GM23248 (cell line): ENCODE data around the gene PRR29. TPM values are rescaled to one million over a fixed set of nuclear protein-coding genes. Genes with fewer than 3 reads are reported as not detected.

Experiments
- DNase-seq: peaks from one replicate; pipeline ENCODE4 v3.0.0-alpha.2; 2015
- H2AFZ ChIP-seq: fragments of 200-600 bp; sonication (generic); 2 replicates; pipeline ENCODE4 v1.6.1; 2016; ENCODE audit warnings: antibody characterized with exemption
- H3F3A ChIP-seq: fragments of 200-600 bp; sonication (generic); 2 replicates; pipeline ENCODE4 v1.6.1; 2016; ENCODE audit warnings: mild to moderate bottlenecking, antibody characterized with exemption, mixed run types; ENCODE audit not compliant: insufficient read depth
- H3K27ac ChIP-seq: fragments of 200-600 bp; sonication (generic); 2 replicates; pipeline ENCODE4 v1.5.1; 2016; ENCODE audit warnings: mild to moderate bottlenecking
- H3K27me3 ChIP-seq: fragments of 200-600 bp; sonication (generic); replicated peaks from 2 replicates; pipeline ENCODE4 v1.6.1; 2016; ENCODE audit warnings: mild to moderate bottlenecking; ENCODE audit not compliant: insufficient read depth
- H3K36me3 ChIP-seq: fragments of 200-600 bp; sonication (generic); 2 replicates; pipeline ENCODE4 v1.6.1; 2016; ENCODE audit warnings: low read depth, mild to moderate bottlenecking
- H3K4me1 ChIP-seq: fragments of 200-600 bp; sonication (generic); 2 replicates; pipeline ENCODE4 v1.6.1; 2016; ENCODE audit warnings: mild to moderate bottlenecking; ENCODE audit not compliant: insufficient read depth
- H3K4me2 ChIP-seq: fragments of 200-600 bp; sonication (generic); one replicate; pipeline ENCODE4 v1.6.1; 2016; ENCODE audit warnings: mild to moderate bottlenecking; ENCODE audit not compliant: unreplicated experiment
- H3K4me3 ChIP-seq: fragments of 200-600 bp; sonication (generic); 2 replicates; pipeline ENCODE4 v1.5.1; 2016; ENCODE audit warnings: mild to moderate bottlenecking
- H3K79me2 ChIP-seq: fragments of 200-600 bp; sonication (generic); 2 replicates; pipeline ENCODE4 v1.6.1; 2016; ENCODE audit warnings: mild to moderate bottlenecking; ENCODE audit not compliant: insufficient read depth
- H3K9ac ChIP-seq: fragments of 200-600 bp; sonication (generic); 2 replicates; pipeline ENCODE4 v1.6.1; 2016; ENCODE audit warnings: mild to moderate bottlenecking
- H3K9me2 ChIP-seq: fragments of 200-600 bp; sonication (generic); 2 replicates; pipeline ENCODE4 v1.6.1; 2016; ENCODE audit warnings: mixed run types, mild to moderate bottlenecking, moderate library complexity; ENCODE audit not compliant: insufficient read depth
- H3K9me3 ChIP-seq: fragments of 200-600 bp; sonication (generic); one replicate; pipeline ENCODE4 v1.6.1; 2017; ENCODE audit warnings: low read depth
- H4K20me1 ChIP-seq: fragments of 200-600 bp; sonication (generic); 2 replicates; pipeline ENCODE4 v1.6.0; 2016; ENCODE audit not compliant: insufficient read depth
- EZH2 ChIP-seq: fragments of 200-600 bp; sonication (generic); IDR thresholded peaks from 2 replicates; pipeline ENCODE4 v1.6.1; 2018; ENCODE audit warnings: antibody characterized with exemption, mild to moderate bottlenecking; ENCODE audit not compliant: insufficient read depth, poor library complexity, severe bottlenecking
- EZH2phosphoT487 ChIP-seq: fragments of 200-600 bp; sonication (generic); IDR thresholded peaks from 2 replicates; pipeline ENCODE4 v1.6.1; 2018; ENCODE audit warnings: antibody characterized with exemption, moderate library complexity, mild to moderate bottlenecking, low read depth; ENCODE audit not compliant: insufficient read depth
- WGBS, 2 experiments: methylation state at CpG; one replicate each; pipeline ENCODE4 v1.1.6; 2015 to 2017; ENCODE audit warnings: low lambda C conversion rate in 2 of 2, low coverage in 1 of 2; ENCODE audit errors: missing lambda C conversion rate in 2 of 2; 5-methylcytosine and 5-hydroxymethylcytosine counted together
- in situ Hi-C: fragments of 300-500 bp; cut with MboI; formaldehyde crosslinking; loops from 2 replicates; pipeline ENCODE4 v1.15.0; 2020
- polyA plus RNA-seq: library from polyadenylated mRNA; unstranded; fragments of >200 nt; fragmentation: Nextera tagmentation; extraction: Ambion mirVana; gene quantifications from 2 replicates; pipeline ENCODE4 v1.2.1, GENCODE V29; 2016
- total RNA-seq: library from RNA; depleted of rRNA; stranded (reverse); fragments of >200 nt; shearing (Covaris generic); gene quantifications from 2 replicates; pipeline ENCODE4 v1.2.3, GENCODE V29; 2014

Gene PRR29
- total and polyA plus RNA-seq, 2 experiments from 2014 or later: not detected

GRCh38 chr17:64020056-64020766, 22.1 kb downstream of the PRR29 start, which contains the start of gene ICAM2:
ICAM2 (minus strand) TSS chr17:64020633; CDS start chr17:64006691, 13,942 bp downstream.
- H3K79me2 ChIP-seq: no peaks in the 10 kb centered on the region
- no peaks in the 10 kb centered on the region for H3K27me3 ChIP-seq
- H3K4me1 ChIP-seq: no peaks in the 10 kb centered on the region
- no peaks in the 10 kb centered on the region for H4K20me1 ChIP-seq
- H2AFZ ChIP-seq: peak within 1 kb of the TSS; percentile 69
- DNase-seq: no peak
- no peak within 1 kb of the TSS for H3K27ac ChIP-seq
- H3K9me2 ChIP-seq: no peaks in the 10 kb centered on the region
- no peaks in the 10 kb centered on the region for H3K9me3 ChIP-seq
- 17 to 22% methylated on average over 22 to 23 of the region's 23 CpGs for WGBS, 2 experiments
- no peak for TF ChIP-seq EZH2
- H3K36me3 ChIP-seq: no peaks in the 10 kb centered on the region
- in situ Hi-C loops: loop anchor here (10.0 kb wide), 1 partner anchor 95 kb away; no protein-coding TSS in a partner anchor
- peak within 1 kb of the TSS; percentile 12 for H3K4me3 ChIP-seq
- no peaks in the 10 kb centered on the region for H3F3A ChIP-seq
- peak within 1 kb of the TSS; percentile 26 for H3K4me2 ChIP-seq
- H3K9ac ChIP-seq: no peak within 1 kb of the TSS

GRCh38 chr17:64022611-64023063, 24.5 kb downstream of the PRR29 start:
- no peak for DNase-seq
- Histone ChIP-seq H3K27ac (no peak overlapping the region), H3K27me3 (no peaks in the 10 kb centered on the region), H3K79me2 (no peaks in the 10 kb centered on the region), H3K4me2 (no peak overlapping the region), H4K20me1 (no peaks in the 10 kb centered on the region), H3K9me3 (no peaks in the 10 kb centered on the region), H3K4me3 (no peak overlapping the region), H3K9me2 (no peaks in the 10 kb centered on the region), H3K36me3 (no peaks in the 10 kb centered on the region), H3K9ac (no peak overlapping the region), H3K4me1 (no peaks in the 10 kb centered on the region), H2AFZ (no peak overlapping the region), H3F3A (no peaks in the 10 kb centered on the region)
- in situ Hi-C loops: loop anchor here (10.0 kb wide), 1 partner anchor 98 kb away; no protein-coding TSS in a partner anchor
- TF ChIP-seq EZH2phosphoT487 (no peak), EZH2 (no peak)
- 91 to 92% methylated on average over 5 of the region's 5 CpGs for WGBS, 2 experiments

- no peak for DNase-seq
- H3F3A ChIP-seq: no peaks in the 10 kb centered on the region
- H2AFZ ChIP-seq: no peak overlapping the region
- WGBS, 2 experiments: 90% methylated on average over 8 of the region's 8 CpGs
- no peaks in the 10 kb centered on the region for H3K36me3 ChIP-seq
- H3K9me3 ChIP-seq: no peaks in the 10 kb centered on the region
- no peaks in the 10 kb centered on the region for H3K4me1 ChIP-seq
- H3K4me3 ChIP-seq: no peak overlapping the region
- H4K20me1 ChIP-seq: no peaks in the 10 kb centered on the region
- no peak overlapping the region for H3K9ac ChIP-seq
- H3K27me3 ChIP-seq: no peaks in the 10 kb centered on the region
- H3K27ac ChIP-seq: no peak overlapping the region
- TF ChIP-seq EZH2: no peak
- no peak for TF ChIP-seq EZH2phosphoT487
- no peaks in the 10 kb centered on the region for H3K9me2 ChIP-seq
- in situ Hi-C loops: loop anchor here (10.0 kb wide), 1 partner anchor 99 kb away; no protein-coding TSS in a partner anchor
- H3K79me2 ChIP-seq: no peaks in the 10 kb centered on the region
- H3K4me2 ChIP-seq: no peak overlapping the region
Measured at GRCh38 chr17:64024215-64024654, 26.1 kb downstream of the PRR29 start.

GRCh38 chr17:64024781-64025731, 26.9 kb downstream of the PRR29 start:
- H3K9me2 ChIP-seq: no peaks in the 10 kb centered on the region
- DNase-seq: peak; percentile 47
- no peaks in the 10 kb centered on the region for H3K27me3 ChIP-seq
- H4K20me1 ChIP-seq: no peaks in the 10 kb centered on the region
- H3K27ac ChIP-seq: no peak overlapping the region
- no peaks in the 10 kb centered on the region for H3K36me3 ChIP-seq
- H2AFZ ChIP-seq: peak overlapping the region; percentile 66
- H3F3A ChIP-seq: no peaks in the 10 kb centered on the region
- in situ Hi-C loops: loop anchor here (10.0 kb wide), 1 partner anchor 100 kb away; no protein-coding TSS in a partner anchor
- no peaks in the 10 kb centered on the region for H3K9me3 ChIP-seq
- no peak overlapping the region for H3K4me3 ChIP-seq
- no peaks in the 10 kb centered on the region for H3K4me1 ChIP-seq
- H3K4me2 ChIP-seq: peak overlapping the region; percentile 72
- H3K9ac ChIP-seq: no peak overlapping the region
- TF ChIP-seq EZH2phosphoT487: no peak
- TF ChIP-seq EZH2: no peak
- WGBS, 2 experiments: 50 to 52% methylated on average over 19 of the region's 19 CpGs
- H3K79me2 ChIP-seq: no peaks in the 10 kb centered on the region
